ENCODE measurements around the gene DOCK11. TPM values are rescaled to one million over a fixed set of nuclear protein-coding genes. Genes with fewer than 3 reads are reported as not detected.
"Not testable (repeated sequence)": the region's sequence is repeated elsewhere in the genome, so short reads cannot be mapped to it uniquely, and the experiment has no call there.

DOCK11 gene
- total RNA-seq, 1 donor from 2014 or later = 3.3 TPM

- intact Hi-C loops (cut with micrococcal nuclease) = no loop called here
- DNase-seq (no peak), ATAC-seq (no peak)
Observed at GRCh38 chrX:118665204-118665603, 169.6 kb downstream of the DOCK11 start.

GRCh38 chrX:118666521-118666920, 170.9 kb downstream of the DOCK11 start:
- ATAC-seq = no peak
- intact Hi-C loops (cut with micrococcal nuclease) = no loop called here
- DNase-seq = no peak

- intact Hi-C loops (cut with micrococcal nuclease) = no loop called here
- no peak for ATAC-seq
- DNase-seq = no peak
Observed at GRCh38 chrX:118669435-118669834, 173.8 kb downstream of the DOCK11 start.

- intact Hi-C loops (cut with micrococcal nuclease) = no loop called here
- DNase-seq = no peak
Observed at GRCh38 chrX:118675326-118675965, 179.8 kb downstream of the DOCK11 start.

GRCh38 chrX:118675966-118676349, 180.3 kb downstream of the DOCK11 start:
- ATAC-seq = no peak
- DNase-seq = no peak
- intact Hi-C loops (cut with micrococcal nuclease) = no loop called here

More at GRCh38 chrX:118675326-118675965, 179.8 kb downstream of the DOCK11 start:
- ATAC-seq = no peak

GRCh38 chrX:118677318-118677717, 181.7 kb downstream of the DOCK11 start:
- no peak for ATAC-seq
- intact Hi-C loops (cut with micrococcal nuclease) = no loop called here
- DNase-seq = no peak

- DNase-seq (no peak), ATAC-seq (no peak)
- intact Hi-C loops (cut with micrococcal nuclease) = no loop called here
Observed at GRCh38 chrX:118679290-118679689, 183.7 kb downstream of the DOCK11 start.

GRCh38 chrX:118682258-118683014, 186.8 kb downstream of the DOCK11 start:
- DNase-seq (no peak), ATAC-seq (no peak)
- intact Hi-C loops (cut with micrococcal nuclease) = no loop called here

GRCh38 chrX:118685393-118685792, 189.8 kb downstream of the DOCK11 start:
- no peak for DNase-seq
- intact Hi-C loops (cut with micrococcal nuclease) = no loop called here
- no peak for ATAC-seq

GRCh38 chrX:118688935-118689334, 193.3 kb downstream of the DOCK11 start:
- intact Hi-C loops (cut with micrococcal nuclease) = no loop called here
- DNase-seq (no peak), ATAC-seq (no peak)

- ATAC-seq = no peak
- no peak for DNase-seq
- intact Hi-C loops (cut with micrococcal nuclease) = no loop called here
Observed at GRCh38 chrX:118693843-118694242, 198.2 kb downstream of the DOCK11 start.

GRCh38 chrX:118694638-118695037, 199.0 kb downstream of the DOCK11 start:
- DNase-seq (no peak), ATAC-seq (no peak)
- intact Hi-C loops (cut with micrococcal nuclease) = no loop called here

- DNase-seq (no peak), ATAC-seq (peak; percentile 40)
- intact Hi-C loops (cut with micrococcal nuclease) = no loop called here
Observed at GRCh38 chrX:118698516-118699170, 203.0 kb downstream of the DOCK11 start.

GRCh38 chrX:118702741-118703140, 207.1 kb downstream of the DOCK11 start:
- DNase-seq = no peak
- intact Hi-C loops (cut with micrococcal nuclease) = no loop called here
- no peak for ATAC-seq

GRCh38 chrX:118706681-118707080, 211.1 kb downstream of the DOCK11 start:
- intact Hi-C loops (cut with micrococcal nuclease) = no loop called here
- no peak for ATAC-seq
- DNase-seq = no peak

GRCh38 chrX:118714521-118714920, 218.9 kb downstream of the DOCK11 start:
- no peak for ATAC-seq
- DNase-seq = no peak
- intact Hi-C loops (cut with micrococcal nuclease) = no loop called here

- DNase-seq; intact Hi-C loops (cut with micrococcal nuclease); ATAC-seq: not testable (repeated sequence)
Observed at GRCh38 chrX:118715917-118716316, 220.3 kb downstream of the DOCK11 start.

- DNase-seq; ATAC-seq; intact Hi-C loops (cut with micrococcal nuclease): not testable (repeated sequence)
Observed at GRCh38 chrX:118716833-118717232, 221.2 kb downstream of the DOCK11 start.

- DNase-seq (no peak), ATAC-seq (peak; percentile 57)
- intact Hi-C loops (cut with micrococcal nuclease) = no loop called here
Observed at GRCh38 chrX:118717678-118718391, 222.2 kb downstream of the DOCK11 start.

- DNase-seq (no peak), ATAC-seq (peak; percentile 51)
- intact Hi-C loops (cut with micrococcal nuclease) = no loop called here
Observed at GRCh38 chrX:118718737-118719136, 223.1 kb downstream of the DOCK11 start.

Measured in left ventricle myocardium superior (tissue), 1 donor.